HCT116 (cell line): ENCODE data around the gene AMOTL2. TPM values are rescaled to one million over a fixed set of nuclear protein-coding genes. Genes with fewer than 3 reads are reported as not detected.

Source experiments
- ATAC-seq: fragments of 200-7000 bp; cut with Tn5 transposase; 2 replicates; pipeline ENCODE4 v1.9.1; 2020; ENCODE audit warnings: mild to moderate bottlenecking, moderate library complexity
- BruUV-seq: library from RNA; stranded (reverse); fragments of 400-500 nt; replicated peaks from 2 replicates; lab custom pipeline; 2021; lab: Mats Ljungman, UMichigan
- CTCF ChIA-PET: fragments of 300-600 bp; sonication (Branson Sonifier 250); formaldehyde crosslinking; loops from one replicate; lab custom pipeline; 2021; ENCODE audit warnings: antibody characterized with exemption; lab: Charles Lee
- POLR2A ChIA-PET: fragments of 300-600, 350-600 bp; sonication (Branson Sonifier 250); formaldehyde crosslinking; loops from one replicate; lab custom pipeline; 2021; ENCODE audit warnings: antibody characterized with exemption; lab: Charles Lee
- RAD21 ChIA-PET, 2 experiments: fragments of 300-600 bp; sonication (Branson Sonifier 250); formaldehyde crosslinking; loops; one replicate each; lab custom pipeline; 2023; ENCODE audit warnings: low total read pairs in 2 of 2; ENCODE audit not compliant: uncharacterized antibody in 2 of 2, unreplicated experiment in 2 of 2, low non-redundant PET in 1 of 2; lab: Charles Lee
- DNase-seq: peaks from one replicate; pipeline ENCODE4 v3.0.0-alpha.2; 2010; ENCODE audit warnings: low read depth, low spot score
- H2AFZ ChIP-seq: fragments of 200-600 bp; shearing (Covaris generic), sonication (generic); 2 replicates; pipeline ENCODE4 v1.6.1; 2017; ENCODE audit warnings: low read depth, mixed run types, mixed read lengths, antibody characterized with exemption, low read length; ENCODE audit not compliant: poor library complexity, severe bottlenecking
- H3K27ac ChIP-seq: 2 replicates; pipeline ENCODE4 v1.5.1; 2012; ENCODE audit warnings: low read depth, low read length
- H3K27me3 ChIP-seq: fragments of 200-600 bp; sonication (generic); 2 replicates; pipeline ENCODE4 v1.6.1; 2016; ENCODE audit warnings: mixed run types, low read length, mixed read lengths; ENCODE audit not compliant: insufficient read depth
- H3K36me3 ChIP-seq, 2 experiments: fragments of 200-500 bp in 1 of 2; fragments of 200-600 bp in 1 of 2; sonication (Bioruptor generic) in 1 of 2; sonication (generic) in 1 of 2; 2 replicates each; pipeline versions ENCODE4 v1.5.1 to v1.6.1; 2014 to 2016; ENCODE audit warnings: low read length in 2 of 2, inconsistent platforms in 1 of 2, mixed read lengths in 1 of 2, mixed run types in 1 of 2; ENCODE audit not compliant: insufficient read depth in 2 of 2, control insufficient read depth in 1 of 2
- H3K4me1 ChIP-seq, 2 experiments: fragments of 200-600 bp in 1 of 2; sonication (generic) in 1 of 2; 2 replicates each; pipeline versions ENCODE4 v1.5.1 to v1.6.1; 2012 to 2017; ENCODE audit warnings: low read length in 2 of 2, inconsistent platforms in 1 of 2, mild to moderate bottlenecking in 1 of 2, mixed read lengths in 1 of 2, mixed run types in 1 of 2, moderate library complexity in 1 of 2; ENCODE audit not compliant: insufficient read depth in 2 of 2, control insufficient read depth in 1 of 2
- H3K4me2 ChIP-seq: fragments of 200-600 bp; sonication (generic); 2 replicates; pipeline ENCODE4 v1.6.1; 2017; ENCODE audit warnings: mixed run types, low read length, mixed read lengths
- H3K4me3 ChIP-seq, 2 experiments: fragments of 200-600 bp in 1 of 2; sonication (generic) in 1 of 2; replicated peaks in 1 of 2; 2 replicates each; pipeline ENCODE4 v1.5.1; 2011 to 2016; ENCODE audit warnings: low read length in 2 of 2, control low read depth in 1 of 2, low read depth in 1 of 2, mild to moderate bottlenecking in 1 of 2, mixed read lengths in 1 of 2, mixed run types in 1 of 2
- H3K79me2 ChIP-seq: fragments of 200-600 bp; sonication (generic); 2 replicates; pipeline ENCODE4 v1.6.1; 2017; ENCODE audit warnings: mild to moderate bottlenecking, mixed run types, low read length, moderate library complexity, mixed read lengths; ENCODE audit not compliant: insufficient read depth
- H3K9ac ChIP-seq: fragments of 200-600 bp; sonication (generic); 2 replicates; pipeline ENCODE4 v1.6.1; 2016; ENCODE audit warnings: low read length, mixed read lengths
- H3K9me2 ChIP-seq: fragments of 200-600 bp; sonication (generic), shearing (Covaris generic); 2 replicates; pipeline ENCODE4 v1.6.1; 2017; ENCODE audit warnings: mixed run types, mild to moderate bottlenecking, moderate library complexity; ENCODE audit not compliant: insufficient read depth
- H3K9me3 ChIP-seq, 2 experiments: fragments of 200-500 bp in 1 of 2; fragments of 200-600 bp in 1 of 2; sonication (Bioruptor generic) in 1 of 2; sonication (generic) in 1 of 2; 2 replicates each; pipeline ENCODE4 v1.6.1; 2014 to 2017; ENCODE audit warnings: low read length in 2 of 2, mixed read lengths in 2 of 2, inconsistent platforms in 1 of 2, low read depth in 1 of 2, mild to moderate bottlenecking in 1 of 2, mixed run types in 1 of 2, moderate library complexity in 1 of 2; ENCODE audit not compliant: control insufficient read depth in 1 of 2, insufficient read depth in 1 of 2
- H4K20me1 ChIP-seq: fragments of 200-600 bp; sonication (generic), shearing (Covaris generic); 2 replicates; pipeline ENCODE4 v1.6.1; 2017; ENCODE audit warnings: mixed run types, mild to moderate bottlenecking, moderate library complexity; ENCODE audit not compliant: insufficient read depth
- CTCF ChIP-seq, 3 experiments: fragments of 200-600 bp in 1 of 3; sonication (generic) in 1 of 3; IDR thresholded peaks in 2 of 3; conservative IDR thresholded peaks in 1 of 3; 2 replicates each; pipeline ENCODE4 v1.5.1; 2012 to 2017; ENCODE audit warnings: low read depth in 2 of 3, low read length in 2 of 3, antibody characterized with exemption in 1 of 3, borderline replicate concordance in 1 of 3, control low read depth in 1 of 3, mild to moderate bottlenecking in 1 of 3, mixed read lengths in 1 of 3, mixed run types in 1 of 3, moderate library complexity in 1 of 3; ENCODE audit not compliant: insufficient read depth in 1 of 3
- EGR1 ChIP-seq: IDR thresholded peaks from 2 replicates; pipeline ENCODE4 v1.6.1; 2012; ENCODE audit warnings: low read depth
- ELF1 ChIP-seq: IDR thresholded peaks from 2 replicates; pipeline ENCODE4 v1.6.1; 2012; ENCODE audit warnings: low read depth, borderline replicate concordance
- EZH2 ChIP-seq: fragments of 200-600 bp; sonication (generic); IDR thresholded peaks from 2 replicates; pipeline ENCODE4 v1.6.1; 2017; ENCODE audit warnings: antibody characterized with exemption, mixed run types
- EZH2phosphoT487 ChIP-seq: fragments of 200-600 bp; IDR thresholded peaks from 2 replicates; pipeline ENCODE4 v1.6.1; 2018; ENCODE audit warnings: antibody characterized with exemption, borderline replicate concordance
- FOSL1 ChIP-seq: IDR thresholded peaks from 2 replicates; pipeline ENCODE4 v1.6.1; 2012; ENCODE audit warnings: low read depth
- JUND ChIP-seq: IDR thresholded peaks from 2 replicates; pipeline ENCODE4 v1.6.1; 2012
- MAX ChIP-seq: IDR thresholded peaks from 2 replicates; pipeline ENCODE4 v1.6.1; 2012
- POLR2AphosphoS5 ChIP-seq: IDR thresholded peaks from 2 replicates; pipeline ENCODE4 v1.6.1; 2011; ENCODE audit warnings: mild to moderate bottlenecking, low read depth, low read length, moderate library complexity
- RAD21 ChIP-seq: IDR thresholded peaks from 2 replicates; pipeline ENCODE4 v1.6.1; 2012; ENCODE audit warnings: low read depth, mild to moderate bottlenecking
- REST ChIP-seq: IDR thresholded peaks from 2 replicates; pipeline ENCODE4 v1.6.1; 2012; ENCODE audit warnings: low read depth
- SRF ChIP-seq: IDR thresholded peaks from 2 replicates; pipeline ENCODE4 v1.6.1; 2012; ENCODE audit warnings: low read depth
- TCF7L2 ChIP-seq: IDR thresholded peaks from 2 replicates; pipeline ENCODE4 v1.7.0; 2011; ENCODE audit warnings: borderline replicate concordance, inconsistent platforms; ENCODE audit not compliant: insufficient read depth, insufficient read length; ENCODE audit errors: extremely low read depth
- YY1 ChIP-seq: IDR thresholded peaks from 2 replicates; pipeline ENCODE4 v1.6.1; 2011; ENCODE audit warnings: low read length, low read depth, moderate library complexity, mild to moderate bottlenecking; ENCODE audit not compliant: insufficient replicate concordance; ENCODE audit errors: extremely low read depth
- ZFX ChIP-seq: fragments of 450-650 bp; IDR thresholded peaks from 2 replicates; pipeline ENCODE4 v1.6.1; 2017
- ZNF274 ChIP-seq: fragments of 200-500 bp; sonication (Bioruptor generic); IDR thresholded peaks from 2 replicates; pipeline ENCODE4 v1.6.1; 2014; ENCODE audit warnings: mild to moderate bottlenecking, low read depth, low read length, inconsistent platforms
- intact Hi-C: fragments of 100-400 bp; cut with micrococcal nuclease; formaldehyde crosslinking; loops from 2 replicates; pipeline ENCODE4 v1.10.0; 2022
- total RNA-seq: library from RNA; stranded (reverse); gene quantifications from one replicate; pipeline ENCODE4 v1.2.1, GENCODE V29; 2021; ENCODE audit not compliant: unreplicated experiment

Gene AMOTL2
- total RNA-seq, 1 experiment from 2014 or later: 54.0 TPM

GRCh38 chr3:134361162-134361835 lies 12.9 kb downstream of the AMOTL2 start:
- RAD21 ChIA-PET: no interaction called here
- no peak for TF ChIP-seq MAX
- no peak for TF ChIP-seq ELF1
- no peak for TF ChIP-seq JUND
- TF ChIP-seq FOSL1: no peak
- no peak for TF ChIP-seq REST
- no peak for TF ChIP-seq EGR1
- no peak for TF ChIP-seq CTCF (IDR thresholded peaks at IDR 0.05 in 2 of 3, conservative IDR thresholded peaks at IDR 0.05 in 1 of 3; ENCODE audit: borderline replicate concordance in 1 of 3, insufficient read depth in 1 of 3, low read depth in 2 of 3, low read length in 2 of 3)
- TF ChIP-seq YY1: no peak
- TF ChIP-seq TCF7L2: no peak
- no peak for TF ChIP-seq EZH2phosphoT487
- TF ChIP-seq ZNF274: no peak
- TF ChIP-seq SRF: no peak
- TF ChIP-seq POLR2AphosphoS5: no peak
- TF ChIP-seq EZH2: no peak
- no peak for TF ChIP-seq ZFX
- TF ChIP-seq RAD21: no peak
- TF ChIP-seq, all 23 proteins: peak for 0
- intact Hi-C loops: no loop called here
- ChIA-PET POLR2A (no interaction called here), CTCF (no interaction called here)
- H3K4me1 ChIP-seq: peaks cover 63 to 86% of the 10 kb centered on the region in 2 experiments
- no peak overlapping the region for H3K9ac ChIP-seq
- H4K20me1 ChIP-seq: no peaks in the 10 kb centered on the region
- H3K4me3 ChIP-seq: no peak overlapping the region
- no peak overlapping the region for H2AFZ ChIP-seq
- no peak overlapping the region; the same call in 1 of the 2 replicates for H3K27ac ChIP-seq
- peaks cover 38% of the 10 kb centered on the region for H3K79me2 ChIP-seq
- no peaks in the 10 kb centered on the region for H3K27me3 ChIP-seq
- H3K9me3 ChIP-seq: no peaks in the 10 kb centered on the region
- H3K4me2 ChIP-seq: no peak overlapping the region
- no peak for ATAC-seq
- no TSS peak for BruUV-seq
- no peak for DNase-seq
- peaks cover 27 to 78% of the 10 kb centered on the region in 2 experiments; a peak in 3 of 4 replicates for H3K36me3 ChIP-seq
- H3K9me2 ChIP-seq: no peaks in the 10 kb centered on the region
